Measurements from ENCODE around the gene ISCA2.
"Not testable (repeated sequence)": the region's sequence is repeated elsewhere in the genome, so short reads cannot be mapped to it uniquely, and the experiment has no call there.

The ISCA2 gene

DNA sequence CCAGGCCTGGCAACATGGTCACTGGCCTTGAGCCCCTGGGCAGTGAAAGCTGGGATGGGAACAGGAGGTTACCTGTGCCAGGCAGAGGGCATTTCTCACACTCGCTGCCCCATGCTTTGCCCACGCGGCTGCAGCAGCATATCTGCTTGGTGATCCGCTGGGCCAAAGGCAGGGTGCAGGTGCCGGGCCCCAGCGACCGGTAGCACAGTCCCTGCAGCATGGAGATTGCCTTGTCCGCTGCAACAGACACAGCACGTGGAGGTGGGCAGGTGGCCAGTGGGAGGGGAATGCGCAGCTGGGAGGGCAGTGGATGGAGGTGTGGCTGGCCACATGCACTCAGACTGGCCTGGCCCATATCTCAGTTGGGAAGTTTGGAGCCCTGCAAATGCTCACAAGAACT lies 35.3 kb downstream of the ISCA2 start:
- DNase-seq (ENCODE audit: low read depth), result no peak

- no peak for DNase-seq (ENCODE audit: low read depth)
Measured at GRCh38 chr14:74531006-74531405, 37.4 kb downstream of the ISCA2 start.

DNA sequence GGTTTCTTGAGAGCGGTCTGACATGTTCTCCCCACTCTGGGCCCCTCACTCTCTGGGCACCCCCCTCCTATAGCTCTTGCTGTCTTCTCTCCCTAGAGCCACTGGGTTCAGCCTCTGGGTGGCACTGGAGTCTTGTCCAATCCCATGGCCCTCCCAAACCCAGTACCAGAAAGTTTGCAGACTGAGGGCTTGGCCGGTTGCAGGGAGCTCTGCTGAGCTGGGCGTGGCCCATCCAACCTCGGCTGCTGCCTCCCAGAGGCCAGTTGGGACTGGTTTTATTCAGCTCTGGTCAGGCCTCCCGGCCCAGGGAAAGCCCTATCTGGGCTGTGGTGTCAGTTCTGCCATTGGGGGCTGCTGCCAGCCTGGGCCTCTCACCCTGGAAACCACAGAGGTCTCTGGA lies 37.9 kb downstream of the ISCA2 start:
- DNase-seq (ENCODE audit: low read depth), result no peak

DNA sequence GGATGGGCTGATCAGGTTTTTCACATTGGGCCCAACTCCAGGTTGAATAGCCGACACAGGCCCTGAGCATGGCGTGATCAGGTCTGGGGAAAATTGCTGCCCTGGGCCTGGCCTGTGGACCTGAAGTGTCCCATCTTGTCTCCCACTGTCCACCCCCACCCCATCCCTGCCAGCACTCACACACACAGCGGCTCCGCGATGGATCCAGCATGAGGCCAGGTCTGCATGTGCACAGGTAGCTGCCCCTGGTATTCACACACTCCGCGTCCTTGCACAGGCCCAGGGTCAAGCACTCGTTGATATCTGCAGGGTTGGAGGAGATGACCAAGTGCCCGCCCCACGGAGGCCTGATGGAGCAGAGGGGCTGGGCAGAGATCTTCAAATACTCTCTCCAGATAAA lies 38.7 kb downstream of the ISCA2 start:
- no peak for DNase-seq (ENCODE audit: low read depth)

GRCh38 chr14:74533576-74533975 lies 40.0 kb downstream of the ISCA2 start:
- no peak for DNase-seq (ENCODE audit: low read depth)

- DNase-seq (ENCODE audit: low read depth), result no peak
Measured at GRCh38 chr14:74535756-74536325, 42.3 kb downstream of the ISCA2 start.

DNA sequence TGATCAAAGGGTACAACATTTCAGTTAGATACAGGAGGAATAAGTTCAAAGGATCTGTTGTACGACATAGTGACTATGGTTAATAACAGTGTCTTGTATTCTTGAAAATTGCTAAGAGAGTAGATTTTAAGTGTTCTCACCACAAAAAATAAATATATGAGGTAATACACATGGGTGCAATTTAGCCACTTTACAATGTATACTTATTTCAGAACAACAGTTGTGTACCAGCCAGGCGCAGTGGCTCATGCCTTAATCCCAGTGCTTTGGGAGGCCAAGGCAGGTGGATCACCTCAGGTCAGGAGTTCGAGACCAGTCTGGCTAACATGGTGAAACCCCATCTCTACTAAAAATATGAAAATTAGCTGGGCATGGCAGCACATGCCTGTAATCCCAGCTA lies 42.8 kb downstream of the ISCA2 start:
- DNase-seq (ENCODE audit: low read depth), result not testable (repeated sequence)

DNA sequence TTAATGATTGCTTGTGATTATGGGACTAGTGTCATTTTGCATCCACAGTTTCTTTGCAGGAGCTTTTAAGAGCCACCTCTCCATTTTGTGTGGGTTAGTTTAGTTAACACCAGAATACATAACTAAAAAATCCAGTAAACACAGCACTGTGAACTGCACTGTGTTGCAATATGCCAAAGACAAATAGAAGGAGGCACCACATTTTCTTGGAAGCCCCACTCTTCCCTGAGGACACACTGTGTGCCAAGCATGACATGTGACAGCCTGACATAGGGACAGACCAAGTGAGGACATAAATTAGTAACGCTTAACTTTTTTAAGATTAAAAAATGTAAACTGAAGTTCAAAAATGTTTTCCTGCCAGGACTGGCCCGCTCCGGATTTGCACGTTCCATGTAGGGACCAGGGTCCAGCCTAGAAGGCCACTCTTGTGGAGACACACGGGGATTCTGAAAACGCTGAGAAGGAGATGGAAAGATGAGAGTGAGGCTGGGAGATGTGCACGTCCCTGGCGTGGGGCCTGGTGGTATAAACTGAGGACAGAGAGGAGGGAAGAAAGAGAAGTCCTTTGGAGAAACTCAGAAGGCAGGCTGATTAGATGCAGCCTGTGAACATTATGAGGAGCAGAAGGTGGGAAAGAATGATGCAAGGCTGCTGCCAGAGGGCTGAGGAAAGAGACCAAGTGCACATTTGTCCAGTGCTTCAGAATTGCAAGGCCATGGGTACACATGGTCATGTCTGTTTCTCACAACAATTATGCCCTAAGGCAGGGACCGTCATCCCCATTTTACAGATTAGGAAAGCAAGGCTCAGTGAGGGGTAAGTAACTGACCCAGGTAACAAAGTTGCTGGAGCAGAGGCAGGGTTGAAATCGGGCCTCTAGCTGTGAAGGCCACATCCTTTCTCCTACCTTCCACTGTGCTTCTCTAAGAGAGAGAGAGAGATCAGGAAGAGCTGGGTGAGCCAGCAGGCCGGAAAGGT lies 45.1 kb downstream of the ISCA2 start:
- no peak for DNase-seq (ENCODE audit: low read depth)

DNA sequence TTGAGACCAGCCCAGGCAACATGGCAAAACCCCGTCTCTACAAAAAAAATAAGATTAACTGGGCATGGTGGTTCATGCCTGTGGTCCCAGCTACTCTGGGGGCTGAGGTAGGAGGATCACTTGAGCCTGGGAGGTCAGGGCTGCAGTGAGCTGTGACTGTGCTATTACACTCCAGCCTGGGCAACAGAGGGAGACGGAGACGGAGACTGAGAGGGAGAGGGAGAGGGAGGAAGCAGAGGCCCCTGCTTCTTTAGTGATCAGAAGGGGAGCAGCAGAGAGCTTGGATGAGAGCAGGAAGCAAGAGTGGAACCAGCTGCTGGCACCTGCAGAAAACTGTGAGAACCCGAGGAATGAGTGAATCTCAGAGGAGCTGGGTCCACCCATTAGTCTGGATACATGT lies 45.9 kb downstream of the ISCA2 start:
- DNase-seq (ENCODE audit: low read depth), result no peak

DNA sequence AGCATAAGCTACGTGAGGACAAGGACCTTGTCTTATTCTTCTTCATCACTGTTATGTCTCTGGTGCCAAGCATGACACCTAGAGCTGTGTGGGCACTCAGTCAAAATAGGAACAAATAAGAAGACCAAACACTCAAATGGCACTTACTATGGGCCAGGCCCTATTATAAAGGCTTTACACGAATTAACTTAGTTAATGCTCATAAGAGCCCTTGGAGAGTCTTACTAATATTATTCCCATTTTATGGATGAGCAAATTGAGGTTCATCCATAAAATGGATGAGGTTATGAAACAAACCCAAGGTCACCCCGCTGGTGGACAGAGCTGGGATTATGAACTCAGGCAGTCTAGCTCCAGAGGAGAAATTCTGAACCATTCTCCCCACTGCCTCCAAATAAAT lies 47.7 kb downstream of the ISCA2 start:
- DNase-seq (ENCODE audit: low read depth), result no peak

GRCh38 chr14:74542056-74542685 lies 48.6 kb downstream of the ISCA2 start:
- DNase-seq (ENCODE audit: low read depth), result no peak

- no peak for DNase-seq (ENCODE audit: low read depth)
Measured at GRCh38 chr14:74543771-74544438, 50.3 kb downstream of the ISCA2 start.

DNA sequence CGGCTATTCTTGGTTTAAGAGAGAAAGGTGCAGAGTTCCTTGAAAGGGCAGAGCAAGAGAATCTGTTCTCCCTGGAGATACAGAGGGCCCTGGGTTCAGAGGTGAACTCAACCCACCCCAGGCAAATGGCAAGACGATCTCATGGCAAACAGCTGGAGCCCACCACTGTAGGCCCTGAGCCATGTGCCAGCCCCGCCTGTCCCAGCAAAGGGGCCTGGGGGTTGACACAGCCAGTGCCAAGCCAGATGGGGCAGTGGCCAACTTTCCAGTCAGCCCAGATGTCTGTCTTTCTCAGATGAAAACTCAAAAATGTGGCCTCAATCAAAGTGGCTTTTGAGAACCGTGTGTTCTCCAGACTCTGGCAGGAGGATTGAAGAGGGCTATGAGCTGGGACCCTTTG lies 51.8 kb downstream of the ISCA2 start:
- no peak for DNase-seq (ENCODE audit: low read depth)

DNA sequence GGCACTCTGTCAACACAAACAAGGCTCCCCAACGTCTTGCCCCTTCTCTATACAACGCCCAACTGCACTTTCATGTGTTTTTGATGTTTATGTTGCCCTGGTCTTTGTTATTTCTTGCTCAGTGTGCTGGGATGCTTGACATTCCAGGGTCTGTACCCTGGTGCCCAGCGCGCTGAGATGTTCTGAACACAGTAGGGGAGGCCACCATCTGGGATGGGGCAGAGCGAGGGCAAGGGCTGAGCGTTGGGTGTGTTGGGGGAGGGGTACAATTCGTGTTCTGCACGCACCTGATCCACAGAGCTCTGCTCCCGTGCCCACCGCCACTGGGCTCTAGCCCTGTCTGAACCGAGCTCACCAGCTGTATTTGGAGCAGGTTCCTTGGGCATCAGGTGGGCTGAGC lies 52.9 kb downstream of the ISCA2 start:
- DNase-seq (ENCODE audit: low read depth), result no peak

Measured in GM04503 (cell line).